ENCODE measurements around the gene LCE1A.

The LCE1A gene

GRCh38 chr1:152827173-152827572 is at the start of gene LCE1A:
TSS of gene LCE1A (plus strand) at chr1:152827473. CDS start at chr1:152827473, 0 bp downstream.
- no peak within 1 kb of the TSS for H2AFZ ChIP-seq (ENCODE audit: low read length, unreplicated experiment)
- H3K79me2 ChIP-seq (ENCODE audit: control insufficient read depth, insufficient read depth, low read length, unreplicated experiment), result no peaks in the 10 kb centered on the region
- H3K27me3 ChIP-seq (ENCODE audit: insufficient read depth, low read length), result no peaks in the 10 kb centered on the region
- H3K36me3 ChIP-seq (ENCODE audit: insufficient read depth, low read length), result no peaks in the 10 kb centered on the region
- H3K27ac ChIP-seq (ENCODE audit: low read depth, low read length), result no peak within 1 kb of the TSS
- H3K4me3 ChIP-seq (ENCODE audit: low read depth, low read length), result no peak within 1 kb of the TSS
- H3K4me1 ChIP-seq (ENCODE audit: control insufficient read depth, insufficient read depth, low read length, unreplicated experiment), result no peaks in the 10 kb centered on the region

- Histone ChIP-seq H3K36me3 (ENCODE audit: insufficient read depth, low read length) (no peaks in the 10 kb centered on the region), H3K27ac (ENCODE audit: low read depth, low read length) (no peak overlapping the region), H2AFZ (ENCODE audit: low read length, unreplicated experiment) (no peak overlapping the region), H3K4me1 (ENCODE audit: control insufficient read depth, insufficient read depth, low read length, unreplicated experiment) (no peaks in the 10 kb centered on the region), H3K4me3 (ENCODE audit: low read depth, low read length) (no peak overlapping the region), H3K79me2 (ENCODE audit: control insufficient read depth, insufficient read depth, low read length, unreplicated experiment) (no peaks in the 10 kb centered on the region), H3K27me3 (ENCODE audit: insufficient read depth, low read length) (no peaks in the 10 kb centered on the region)
Measured at GRCh38 chr1:152777510-152778137, 49.6 kb upstream of the LCE1A start.

- Histone ChIP-seq H3K27me3 (ENCODE audit: insufficient read depth, low read length) (no peaks in the 10 kb centered on the region), H3K4me3 (ENCODE audit: low read depth, low read length) (no peak overlapping the region), H3K4me1 (ENCODE audit: control insufficient read depth, insufficient read depth, low read length, unreplicated experiment) (no peaks in the 10 kb centered on the region), H3K79me2 (ENCODE audit: control insufficient read depth, insufficient read depth, low read length, unreplicated experiment) (no peaks in the 10 kb centered on the region), H2AFZ (ENCODE audit: low read length, unreplicated experiment) (no peak overlapping the region), H3K27ac (ENCODE audit: low read depth, low read length) (no peak overlapping the region), H3K36me3 (ENCODE audit: insufficient read depth, low read length) (no peaks in the 10 kb centered on the region)
Measured at GRCh38 chr1:152783095-152783494, 44.2 kb upstream of the LCE1A start.

GRCh38 chr1:152786077-152786476 is 41.2 kb upstream of the LCE1A start, which contains the start of gene LCE1E:
TSS of gene LCE1E (plus strand) at chr1:152786257. CDS start at chr1:152787300, 1,043 bp downstream.
- no peaks in the 10 kb centered on the region for H3K36me3 ChIP-seq (ENCODE audit: insufficient read depth, low read length)
- no peak within 1 kb of the TSS for H3K4me3 ChIP-seq (ENCODE audit: low read depth, low read length)
- H3K27ac ChIP-seq (ENCODE audit: low read depth, low read length), result no peak within 1 kb of the TSS
- H2AFZ ChIP-seq (ENCODE audit: low read length, unreplicated experiment), result no peak within 1 kb of the TSS
- no peaks in the 10 kb centered on the region for H3K79me2 ChIP-seq (ENCODE audit: control insufficient read depth, insufficient read depth, low read length, unreplicated experiment)
- no peaks in the 10 kb centered on the region for H3K27me3 ChIP-seq (ENCODE audit: insufficient read depth, low read length)
- no peaks in the 10 kb centered on the region for H3K4me1 ChIP-seq (ENCODE audit: control insufficient read depth, insufficient read depth, low read length, unreplicated experiment)

GRCh38 chr1:152795686-152796085 is 31.6 kb upstream of the LCE1A start:
- H2AFZ ChIP-seq (ENCODE audit: low read length, unreplicated experiment), result no peak overlapping the region
- H3K4me1 ChIP-seq (ENCODE audit: control insufficient read depth, insufficient read depth, low read length, unreplicated experiment), result no peaks in the 10 kb centered on the region
- H3K27ac ChIP-seq (ENCODE audit: low read depth, low read length), result no peak overlapping the region
- no peaks in the 10 kb centered on the region for H3K27me3 ChIP-seq (ENCODE audit: insufficient read depth, low read length)
- no peaks in the 10 kb centered on the region for H3K36me3 ChIP-seq (ENCODE audit: insufficient read depth, low read length)
- H3K4me3 ChIP-seq (ENCODE audit: low read depth, low read length), result no peak overlapping the region
- H3K79me2 ChIP-seq (ENCODE audit: control insufficient read depth, insufficient read depth, low read length, unreplicated experiment), result no peaks in the 10 kb centered on the region

- H3K4me3 ChIP-seq (ENCODE audit: low read depth, low read length), result no peak within 1 kb of the TSS
- no peaks in the 10 kb centered on the region for H3K27me3 ChIP-seq (ENCODE audit: insufficient read depth, low read length)
- H3K4me1 ChIP-seq (ENCODE audit: control insufficient read depth, insufficient read depth, low read length, unreplicated experiment), result no peaks in the 10 kb centered on the region
- H3K36me3 ChIP-seq (ENCODE audit: insufficient read depth, low read length), result no peaks in the 10 kb centered on the region
- no peaks in the 10 kb centered on the region for H3K79me2 ChIP-seq (ENCODE audit: control insufficient read depth, insufficient read depth, low read length, unreplicated experiment)
- no peak within 1 kb of the TSS for H3K27ac ChIP-seq (ENCODE audit: low read depth, low read length)
- H2AFZ ChIP-seq (ENCODE audit: low read length, unreplicated experiment), result no peak within 1 kb of the TSS
Measured at GRCh38 chr1:152796421-152796820, 30.9 kb upstream of the LCE1A start, which contains the start of gene LCE1D. TSS of gene LCE1D (plus strand) at chr1:152796721. CDS start at chr1:152797795, 1,074 bp downstream.

- Histone ChIP-seq H3K79me2 (ENCODE audit: control insufficient read depth, insufficient read depth, low read length, unreplicated experiment) (no peaks in the 10 kb centered on the region), H3K27me3 (ENCODE audit: insufficient read depth, low read length) (no peaks in the 10 kb centered on the region), H3K36me3 (ENCODE audit: insufficient read depth, low read length) (no peaks in the 10 kb centered on the region), H3K27ac (ENCODE audit: low read depth, low read length) (no peak overlapping the region), H2AFZ (ENCODE audit: low read length, unreplicated experiment) (no peak overlapping the region), H3K4me1 (ENCODE audit: control insufficient read depth, insufficient read depth, low read length, unreplicated experiment) (no peaks in the 10 kb centered on the region), H3K4me3 (ENCODE audit: low read depth, low read length) (no peak overlapping the region)
Measured at GRCh38 chr1:152801333-152801732, 25.9 kb upstream of the LCE1A start.

GRCh38 chr1:152806576-152806975 is 20.7 kb upstream of the LCE1A start, which contains the start of gene LCE1C:
TSS of gene LCE1C (minus strand) at chr1:152806651. CDS start at chr1:152805478, 1,173 bp downstream.
- no peaks in the 10 kb centered on the region for H3K4me1 ChIP-seq (ENCODE audit: control insufficient read depth, insufficient read depth, low read length, unreplicated experiment)
- no peak within 1 kb of the TSS for H3K4me3 ChIP-seq (ENCODE audit: low read depth, low read length)
- no peaks in the 10 kb centered on the region for H3K36me3 ChIP-seq (ENCODE audit: insufficient read depth, low read length)
- peaks cover 4% of the 10 kb centered on the region; the same call in 1 of the 2 replicates for H3K27me3 ChIP-seq (ENCODE audit: insufficient read depth, low read length)
- H3K79me2 ChIP-seq (ENCODE audit: control insufficient read depth, insufficient read depth, low read length, unreplicated experiment), result no peaks in the 10 kb centered on the region
- no peak within 1 kb of the TSS for H3K27ac ChIP-seq (ENCODE audit: low read depth, low read length)
- no peak within 1 kb of the TSS for H2AFZ ChIP-seq (ENCODE audit: low read length, unreplicated experiment)

- no peak overlapping the region for H3K27ac ChIP-seq (ENCODE audit: low read depth, low read length)
- no peak overlapping the region for H3K4me3 ChIP-seq (ENCODE audit: low read depth, low read length)
- no peak overlapping the region for H2AFZ ChIP-seq (ENCODE audit: low read length, unreplicated experiment)
- no peaks in the 10 kb centered on the region for H3K4me1 ChIP-seq (ENCODE audit: control insufficient read depth, insufficient read depth, low read length, unreplicated experiment)
- H3K79me2 ChIP-seq (ENCODE audit: control insufficient read depth, insufficient read depth, low read length, unreplicated experiment), result no peaks in the 10 kb centered on the region
- no peaks in the 10 kb centered on the region for H3K36me3 ChIP-seq (ENCODE audit: insufficient read depth, low read length)
- peaks cover 4% of the 10 kb centered on the region; the same call in 1 of the 2 replicates for H3K27me3 ChIP-seq (ENCODE audit: insufficient read depth, low read length)
Measured at GRCh38 chr1:152811050-152811449, 16.2 kb upstream of the LCE1A start.

- Histone ChIP-seq H3K36me3 (ENCODE audit: insufficient read depth, low read length) (no peaks in the 10 kb centered on the region), H3K4me1 (ENCODE audit: control insufficient read depth, insufficient read depth, low read length, unreplicated experiment) (no peaks in the 10 kb centered on the region), H3K27me3 (ENCODE audit: insufficient read depth, low read length) (peaks cover 4% of the 10 kb centered on the region; the same call in 1 of the 2 replicates), H3K4me3 (ENCODE audit: low read depth, low read length) (no peak within 1 kb of the TSS), H2AFZ (ENCODE audit: low read length, unreplicated experiment) (no peak within 1 kb of the TSS), H3K79me2 (ENCODE audit: control insufficient read depth, insufficient read depth, low read length, unreplicated experiment) (no peaks in the 10 kb centered on the region), H3K27ac (ENCODE audit: low read depth, low read length) (no peak within 1 kb of the TSS)
Measured at GRCh38 chr1:152811671-152812070, 15.6 kb upstream of the LCE1A start, which contains the start of gene LCE1B. TSS of gene LCE1B (plus strand) at chr1:152811971. CDS start at chr1:152812447, 476 bp downstream.

GRCh38 chr1:152817309-152817708 is 10.0 kb upstream of the LCE1A start:
- no peaks in the 10 kb centered on the region for H3K4me1 ChIP-seq (ENCODE audit: control insufficient read depth, insufficient read depth, low read length, unreplicated experiment)
- no peaks in the 10 kb centered on the region for H3K79me2 ChIP-seq (ENCODE audit: control insufficient read depth, insufficient read depth, low read length, unreplicated experiment)
- no peak overlapping the region for H3K4me3 ChIP-seq (ENCODE audit: low read depth, low read length)
- H3K27me3 ChIP-seq (ENCODE audit: insufficient read depth, low read length), result no peaks in the 10 kb centered on the region
- H3K27ac ChIP-seq (ENCODE audit: low read depth, low read length), result no peak overlapping the region
- no peak overlapping the region for H2AFZ ChIP-seq (ENCODE audit: low read length, unreplicated experiment)
- H3K36me3 ChIP-seq (ENCODE audit: insufficient read depth, low read length), result no peaks in the 10 kb centered on the region
